ENCODE data around the gene GJC2. TPM values are rescaled to one million over a fixed set of nuclear protein-coding genes. Genes with fewer than 3 reads are reported as not detected.
A peak's percentile ranks its signal among the peaks of the same experiment; 100 is the strongest.

The GJC2 gene
- total RNA-seq, 1 experiment from 2014 or later: 1.2 TPM

- POLR2A ChIA-PET (ENCODE audit: unreplicated experiment): no interaction called here
- peak within 1 kb of the TSS; percentile 89 for H3K4me2 ChIP-seq (ENCODE audit: low read length)
- no peaks in the 10 kb centered on the region for H3K9me3 ChIP-seq (ENCODE audit: low read length)
- no peaks in the 10 kb centered on the region for H3K9me2 ChIP-seq (replicated peaks; ENCODE audit: low read length)
- H3K27ac ChIP-seq (ENCODE audit: low read length): peak within 1 kb of the TSS; percentile 42
- H3K4me1 ChIP-seq (ENCODE audit: insufficient read depth, low read length): peaks cover 27% of the 10 kb centered on the region
- CTCF ChIA-PET: no interaction called here
- peaks cover 61% of the 10 kb centered on the region for H3K79me2 ChIP-seq (ENCODE audit: low read length)
- peak within 1 kb of the TSS; percentile 79 for H3K4me3 ChIP-seq (ENCODE audit: low read length)
- peak within 1 kb of the TSS; percentile 93 for H2AFZ ChIP-seq (ENCODE audit: low read length)
- no TSS peak for BruUV-seq (replicated peaks)
- intact Hi-C loops (cut with micrococcal nuclease): loop anchor here (1.0 to 10.0 kb wide), 3 partner anchors 20 to 538 kb away; partner anchors contain the start of genes ARF1 and ZNF678
- DNase-seq (peak; percentile 100), ATAC-seq (peak; percentile 71)
- H3K9ac ChIP-seq (ENCODE audit: low read length): peak within 1 kb of the TSS; percentile 91
- peaks cover 14% of the 10 kb centered on the region for H3F3A ChIP-seq (ENCODE audit: low read length, unreplicated experiment)
- no peak for TF ChIP-seq EZH2phosphoT487 (IDR thresholded peaks at IDR 0.05; ENCODE audit: borderline replicate concordance, low read length)
- TF ChIP-seq CTCF (conservative IDR thresholded peaks at IDR 0.05; ENCODE audit: low read depth, low read length): no peak
- no peak for TF ChIP-seq EZH2 (IDR thresholded peaks at IDR 0.05; ENCODE audit: low read length, unreplicated experiment)
- H3K27me3 ChIP-seq (ENCODE audit: low read length): no peaks in the 10 kb centered on the region
- peaks cover 43% of the 10 kb centered on the region for H3K36me3 ChIP-seq (ENCODE audit: low read depth, low read length)
- peaks cover 28% of the 10 kb centered on the region for H4K20me1 ChIP-seq (ENCODE audit: low read length)
Measured at GRCh38 chr1:228102791-228103620, 46.7 kb upstream of the GJC2 start, which contains the start of gene C1orf35. Gene C1orf35, minus strand, starts transcription at chr1:228103325. Its CDS starts 98 bp downstream, at chr1:228103227.

- H3K4me3 ChIP-seq (ENCODE audit: low read length): no peak overlapping the region
- peak overlapping the region; percentile 89 for H3K4me2 ChIP-seq (ENCODE audit: low read length)
- ATAC-seq (no peak), DNase-seq (peak; percentile 37)
- no peak overlapping the region for H3K27ac ChIP-seq (ENCODE audit: low read length)
- H4K20me1 ChIP-seq (ENCODE audit: low read length): peaks cover 11% of the 10 kb centered on the region
- BruUV-seq (replicated peaks): no TSS peak
- no peak overlapping the region for H2AFZ ChIP-seq (ENCODE audit: low read length)
- H3K9ac ChIP-seq (ENCODE audit: low read length): no peak overlapping the region
- peaks cover 31% of the 10 kb centered on the region for H3K4me1 ChIP-seq (ENCODE audit: insufficient read depth, low read length)
- H3K79me2 ChIP-seq (ENCODE audit: low read length): peaks cover 55% of the 10 kb centered on the region
- peaks cover 26% of the 10 kb centered on the region for H3K36me3 ChIP-seq (ENCODE audit: low read depth, low read length)
- TF ChIP-seq EZH2phosphoT487 (IDR thresholded peaks at IDR 0.05; ENCODE audit: borderline replicate concordance, low read length) (no peak), CTCF (conservative IDR thresholded peaks at IDR 0.05; ENCODE audit: low read depth, low read length) (no peak), EZH2 (IDR thresholded peaks at IDR 0.05; ENCODE audit: low read length, unreplicated experiment) (no peak)
- H3K27me3 ChIP-seq (ENCODE audit: low read length): no peaks in the 10 kb centered on the region
- H3F3A ChIP-seq (ENCODE audit: low read length, unreplicated experiment): peaks cover 14% of the 10 kb centered on the region
- ChIA-PET POLR2A (ENCODE audit: unreplicated experiment) (no interaction called here), CTCF (no interaction called here)
- no peaks in the 10 kb centered on the region for H3K9me3 ChIP-seq (ENCODE audit: low read length)
- no peaks in the 10 kb centered on the region for H3K9me2 ChIP-seq (replicated peaks; ENCODE audit: low read length)
- intact Hi-C loops (cut with micrococcal nuclease): loop anchor here (10.0 kb wide), 1 partner anchor 540 kb away; the partner anchor contains the start of gene ZNF678
Measured at GRCh38 chr1:228104526-228105269, 45.0 kb upstream of the GJC2 start.
